ENCODE measurements around the gene ADAMTSL3. TPM values are rescaled to one million over a fixed set of nuclear protein-coding genes. Genes with fewer than 3 reads are reported as not detected.

ADAMTSL3 gene
- total RNA-seq, 4 donors from 2014 or later, result 2.4 to 8.8 (median 5.7) TPM

DNA sequence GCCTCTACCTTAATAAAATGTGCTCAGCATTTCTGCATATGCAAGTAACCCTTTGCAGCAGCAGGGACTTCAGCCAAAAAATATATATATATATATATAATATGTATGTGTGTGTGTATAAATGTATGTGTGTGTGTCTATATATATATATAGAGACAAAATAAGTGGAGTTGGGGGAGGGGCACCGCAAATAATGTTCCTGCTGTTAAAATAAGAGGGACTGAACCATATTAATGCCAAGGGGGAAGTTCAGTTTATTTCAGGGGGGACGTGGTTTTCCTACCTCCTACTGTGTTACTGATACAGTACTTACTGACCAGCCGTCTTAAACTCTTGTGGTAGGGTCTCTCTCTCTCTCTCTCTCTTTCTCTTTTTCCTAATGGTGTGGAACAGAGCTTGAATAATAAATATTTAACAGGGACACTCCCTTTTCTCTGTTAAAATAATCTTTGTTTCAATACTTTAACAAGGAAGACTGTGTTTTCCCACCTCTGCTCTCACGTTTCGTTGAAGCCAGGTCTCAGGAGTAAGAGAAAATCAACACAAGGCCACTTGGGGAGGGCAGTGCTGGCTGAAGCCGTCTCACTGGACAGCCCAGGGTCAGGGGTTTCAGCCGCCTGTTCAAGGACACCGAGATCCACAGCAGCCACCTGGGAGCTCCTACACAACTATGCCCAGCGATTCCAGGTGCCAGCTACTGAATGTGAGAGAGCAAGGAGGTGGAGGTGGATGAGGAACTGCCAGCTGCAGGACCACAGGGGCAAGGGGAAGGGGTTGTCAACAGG, 42.8 kb upstream of the ADAMTSL3 start:
- 86 to 89% methylated on average over 9 of the region's 9 CpGs for WGBS, 2 donors
- intact Hi-C loops (cut with DNase I; ENCODE audit: low total_unique reads), result no loop called here
- TF ChIP-seq CTCF (IDR thresholded peaks at IDR 0.05) (no peak), POLR2A (IDR thresholded peaks at IDR 0.05) (no peak)
- H3K4me3 ChIP-seq (ENCODE audit: low read depth, poor library complexity, severe bottlenecking), result no peak overlapping the region
- DNase-seq (ENCODE audit: low spot score in 2 of 2), result no peak

DNA sequence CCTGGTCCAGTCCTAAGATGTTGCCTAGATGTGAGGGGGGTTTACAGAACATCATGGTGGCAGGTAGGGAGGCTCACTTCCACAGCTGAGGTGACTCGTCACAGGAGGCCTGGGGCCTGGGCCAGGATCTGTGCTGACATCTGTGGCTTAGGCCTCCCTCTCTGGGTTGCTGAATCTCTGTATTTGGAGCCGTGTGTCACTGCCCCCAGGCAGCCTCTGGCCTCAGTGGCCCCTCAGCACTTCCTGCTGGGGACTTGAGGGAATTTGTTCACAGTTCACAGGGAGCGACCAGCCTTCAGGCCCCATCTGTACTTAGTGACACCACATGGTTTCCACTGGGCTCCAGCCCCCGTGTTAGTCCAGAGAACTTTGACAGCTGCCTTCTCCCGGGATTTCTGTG, 41.7 kb upstream of the ADAMTSL3 start:
- TF ChIP-seq POLR2A (IDR thresholded peaks at IDR 0.05), result no peak
- no peak for TF ChIP-seq CTCF (IDR thresholded peaks at IDR 0.05)
- no peak overlapping the region for H3K4me3 ChIP-seq (ENCODE audit: low read depth, poor library complexity, severe bottlenecking)
- 72 to 77% methylated on average over 4 to 5 of the region's 5 CpGs for WGBS, 2 donors
- DNase-seq (ENCODE audit: low spot score in 2 of 2), result no peak
- intact Hi-C loops (cut with DNase I; ENCODE audit: low total_unique reads), result no loop called here

DNA sequence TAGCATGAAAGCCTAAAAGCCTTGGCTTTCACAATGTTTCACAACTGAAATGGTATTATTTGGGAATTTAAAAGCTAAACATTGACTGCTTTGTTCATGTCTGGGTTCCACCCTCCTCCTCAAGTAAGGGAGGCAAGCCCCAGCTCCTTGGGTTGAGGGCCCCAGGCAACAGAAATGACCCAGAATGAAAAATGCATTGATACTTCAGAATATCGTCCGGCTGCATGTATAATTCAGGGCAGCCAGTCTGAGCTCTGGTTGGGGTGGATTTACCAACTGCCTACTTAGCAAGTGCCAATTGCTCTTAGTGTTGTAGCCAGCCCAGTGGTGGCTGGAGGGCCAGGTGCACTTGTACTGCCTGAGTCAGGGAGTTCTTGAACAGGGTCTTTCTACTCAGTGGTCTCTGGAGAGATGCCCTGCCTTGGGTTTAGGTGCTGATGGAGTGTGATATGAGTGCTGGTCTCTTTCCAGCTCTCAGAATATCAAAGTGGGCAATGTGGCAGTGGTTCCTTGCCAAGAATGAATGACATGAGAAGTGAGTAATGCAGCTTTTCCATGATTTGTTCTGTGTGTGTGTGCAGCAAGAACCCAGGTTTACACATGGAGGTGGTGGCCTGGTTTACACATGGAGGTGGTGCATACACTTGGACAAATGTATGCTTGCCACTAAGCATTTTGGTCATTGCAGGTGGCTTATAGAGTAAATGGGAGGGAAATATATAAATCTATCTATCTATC, 40.9 kb upstream of the ADAMTSL3 start:
- TF ChIP-seq POLR2A (IDR thresholded peaks at IDR 0.05) (no peak), CTCF (IDR thresholded peaks at IDR 0.05) (no peak)
- 68 to 74% methylated on average over 2 of the region's 2 CpGs for WGBS, 2 donors
- no peak overlapping the region for H3K4me3 ChIP-seq (ENCODE audit: low read depth, poor library complexity, severe bottlenecking)
- DNase-seq (ENCODE audit: low spot score in 2 of 2), result no peak
- intact Hi-C loops (cut with DNase I; ENCODE audit: low total_unique reads), result no loop called here

- DNase-seq (ENCODE audit: low spot score in 2 of 2), result no peak
- no peak overlapping the region for H3K4me3 ChIP-seq (ENCODE audit: low read depth, poor library complexity, severe bottlenecking)
- 50 to 66% methylated on average over 2 of the region's 2 CpGs for WGBS, 2 donors
- intact Hi-C loops (cut with DNase I; ENCODE audit: low total_unique reads), result no loop called here
- TF ChIP-seq POLR2A (IDR thresholded peaks at IDR 0.05), result no peak
- TF ChIP-seq CTCF (IDR thresholded peaks at IDR 0.05), result no peak
These were observed 40.2 kb upstream of the ADAMTSL3 start for GRCh38 chr15:83613714-83614113.

DNA sequence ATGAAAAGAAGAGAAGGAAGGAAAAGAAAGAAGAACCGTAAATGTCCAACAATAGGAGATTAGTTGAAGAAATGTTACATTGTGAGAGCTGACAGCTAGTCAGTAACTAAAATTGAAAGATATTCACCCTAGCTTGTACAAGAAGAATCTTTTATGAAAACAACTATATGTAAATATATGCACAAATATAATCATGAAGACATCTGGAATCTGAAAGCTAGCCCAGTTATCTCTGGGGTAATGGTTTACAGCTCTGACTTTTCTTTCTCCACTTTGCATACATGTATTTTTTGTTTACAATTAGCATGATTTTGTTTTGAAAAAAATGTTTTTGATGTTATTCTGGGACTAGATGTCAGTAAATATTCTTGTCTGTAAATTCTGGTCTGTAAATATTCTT, 37.1 kb upstream of the ADAMTSL3 start:
- TF ChIP-seq CTCF (IDR thresholded peaks at IDR 0.05) (no peak), POLR2A (IDR thresholded peaks at IDR 0.05) (no peak)
- 85 to 88% methylated on average over 1 of the region's 1 CpG for WGBS, 2 donors
- intact Hi-C loops (cut with DNase I; ENCODE audit: low total_unique reads), result no loop called here
- DNase-seq (ENCODE audit: low spot score in 2 of 2), result no peak
- no peak overlapping the region for H3K4me3 ChIP-seq (ENCODE audit: low read depth, poor library complexity, severe bottlenecking)

All from lower leg skin (tissue), 4 donors.